Spleen (tissue), 11 donors: ENCODE data around the gene OTP. TPM values are rescaled to one million over a fixed set of nuclear protein-coding genes. Genes with fewer than 3 reads are reported as not detected.

Source experiments
- DNase-seq: peaks from one replicate; pipeline ENCODE4 v3.0.0-alpha.2; 2020
- H3K27ac ChIP-seq, 8 donors: fragments of 200-600 bp; sonication (generic) in 7 of 8; 1 replicate in 4 of 8; 2 replicates in 4 of 8; pipeline versions ENCODE4 v1.5.0 to v1.8.0; 2016 to 2021; ENCODE audit warnings: inconsistent platforms in 4 of 8, mild to moderate bottlenecking in 4 of 8, moderate library complexity in 1 of 8
- H3K27me3 ChIP-seq, 7 donors: fragments of 200-600 bp; sonication (generic) in 6 of 7; replicated peaks in 1 of 7; 1 replicate in 4 of 7; 2 replicates in 3 of 7; pipeline versions ENCODE4 v1.5.0 to v1.8.0; 2016 to 2021; ENCODE audit warnings: inconsistent platforms in 3 of 7, mild to moderate bottlenecking in 1 of 7
- H3K36me3 ChIP-seq, 6 donors: fragments of 200-600 bp; sonication (generic) in 5 of 6; 1 replicate in 4 of 6; 2 replicates in 2 of 6; pipeline versions ENCODE4 v1.5.0 to v1.8.0; 2016 to 2021; ENCODE audit warnings: inconsistent platforms in 2 of 6
- H3K4me1 ChIP-seq, 6 donors: fragments of 200-600 bp; sonication (generic) in 5 of 6; 1 replicate in 3 of 6; 2 replicates in 3 of 6; pipeline versions ENCODE4 v1.5.0 to v1.8.0; 2016 to 2021; ENCODE audit warnings: inconsistent platforms in 3 of 6
- H3K4me3 ChIP-seq, 8 donors: fragments of 200-600 bp; sonication (generic) in 7 of 8; 1 replicate in 4 of 8; 2 replicates in 4 of 8; pipeline versions ENCODE4 v1.5.0 to v1.8.0; 2016 to 2021; ENCODE audit warnings: inconsistent platforms in 4 of 8, mild to moderate bottlenecking in 4 of 8, moderate library complexity in 2 of 8
- H3K9me3 ChIP-seq, 8 donors: fragments of 200-600 bp; sonication (generic) in 7 of 8; 1 replicate in 4 of 8; 2 replicates in 4 of 8; pipeline versions ENCODE4 v1.5.0 to v1.8.0; 2016 to 2021; ENCODE audit warnings: inconsistent platforms in 4 of 8
- CTCF ChIP-seq, 11 experiments: fragments of 200-600 bp in 7 of 11; fragments of 450-650 bp in 4 of 11; sonication (generic) in 4 of 11; IDR thresholded peaks in 8 of 11; conservative IDR thresholded peaks in 3 of 11; 1 replicate in 7 of 11; 2 replicates in 4 of 11; pipeline versions ENCODE4 v1.4.0 to v1.8.0; 2016 to 2021; ENCODE audit warnings: antibody characterized with exemption in 11 of 11, inconsistent platforms in 4 of 11, mild to moderate bottlenecking in 1 of 11
- POLR2A ChIP-seq, 3 donors: fragments of 450-650 bp; IDR thresholded peaks; one replicate each; pipeline ENCODE4 v1.5.1; 2017; ENCODE audit warnings: antibody characterized with exemption in 3 of 3, mild to moderate bottlenecking in 1 of 3
- POLR2AphosphoS5 ChIP-seq, 3 donors: sonication (generic); formaldehyde crosslinking; IDR thresholded peaks; one replicate each; pipeline ENCODE4 v1.5.1; 2017; ENCODE audit warnings: antibody characterized with exemption in 3 of 3
- WGBS, 5 donors: extraction: QIAGEN DNeasy Blood & Tissue Kit in 3 of 5; methylation state at CpG; one replicate each; pipeline versions ENCODE4 v1.1.5 to v1.1.7; 2013 to 2018; 5-methylcytosine and 5-hydroxymethylcytosine counted together
- intact Hi-C: fragments of 100-400 bp; cut with DNase I; formaldehyde crosslinking; loops from one replicate; pipeline ENCODE4 v1.15.0; 2023; ENCODE audit warnings: low total_unique reads
- polyA plus RNA-seq, 3 donors: library from polyadenylated mRNA; stranded (reverse); fragments of 200-250 nt; gene quantifications; one replicate each; pipeline ENCODE4 v1.2.1, GENCODE V29; 2013
- total RNA-seq, 7 donors: library from RNA; depleted of rRNA in 3 of 7; stranded (reverse); fragments of >200 nt in 3 of 7; fragmentation: NEBNext Ultra II Directional in 4 of 7; extraction: Animal tissue kit (Norgen Biotek cat#: 25700) in 4 of 7; gene quantifications; one replicate each; pipeline versions ENCODE4 v1.1.0 to v1.2.1, GENCODE V29; 2016 to 2021
- donor health status: healthy with polysubstance abuse.
- donor health status: DM: no; HTN: no; CAD: no; lungs with moderate emphysema.
- donor health status: DM: no; HTN: no; CAD: no.
- donor health status: Bipolar disorder and iron deficiency.
- donor health status: healthy.
- donor health status: DM: no; HTN: no; CAD: no.
- donor health status: DM: yes; HTN: yes; CAD: no.

OTP gene
- total and polyA plus RNA-seq, 10 donors = not detected

- WGBS, 5 donors = 67 to 84% (median 73%) methylated on average over 7 of the region's 7 CpGs
- peaks cover 0 to 35% (median 0%) of the 10 kb centered on the region in 7 donors for H3K27me3 ChIP-seq
- intact Hi-C loops = no loop called here
Measured at GRCh38 chr5:77663090-77663863, 24.8 kb upstream of the OTP start.

DNA sequence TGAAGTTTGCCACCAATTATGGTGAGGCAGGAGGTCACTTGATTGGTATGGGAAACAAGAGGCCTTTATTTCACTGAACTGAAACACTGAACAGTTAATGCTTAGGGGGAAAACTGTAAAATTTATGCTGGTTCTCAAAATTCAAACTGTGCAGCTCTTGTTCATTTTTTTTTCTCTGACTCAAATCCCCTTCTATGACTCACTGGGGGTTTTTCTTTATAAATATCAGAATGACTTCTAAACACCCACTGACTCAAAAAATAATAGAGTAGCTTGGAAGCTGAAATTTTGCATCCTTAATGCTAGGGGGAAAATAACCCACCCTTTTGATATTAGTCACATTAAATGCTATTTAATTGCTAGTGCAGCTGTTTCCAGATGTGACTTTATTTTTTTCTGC, 24.1 kb upstream of the OTP start:
- H3K27ac ChIP-seq = no peak overlapping the region
- H3K36me3 ChIP-seq = no peaks in the 10 kb centered on the region
- H3K4me3 ChIP-seq = no peak overlapping the region
- DNase-seq = no peak
- no peaks in the 10 kb centered on the region for H3K4me1 ChIP-seq
- H3K9me3 ChIP-seq = no peaks in the 10 kb centered on the region
- no peak for TF ChIP-seq POLR2A (IDR thresholded peaks at IDR 0.05)
- no peak for TF ChIP-seq POLR2AphosphoS5 (IDR thresholded peaks at IDR 0.05)
- TF ChIP-seq CTCF (IDR thresholded peaks at IDR 0.05 in 8 of 11, conservative IDR thresholded peaks at IDR 0.05 in 3 of 11) = no peak
- peaks cover 0 to 28% (median 0%) of the 10 kb centered on the region in 7 donors for H3K27me3 ChIP-seq
- intact Hi-C loops = no loop called here

More at GRCh38 chr5:77663090-77663863, 24.8 kb upstream of the OTP start:
- H3K36me3 ChIP-seq = no peaks in the 10 kb centered on the region
- H3K27ac ChIP-seq = no peak overlapping the region
- no peaks in the 10 kb centered on the region for H3K4me1 ChIP-seq
- DNase-seq = no peak
- TF ChIP-seq POLR2AphosphoS5 (IDR thresholded peaks at IDR 0.05) = no peak
- TF ChIP-seq POLR2A (IDR thresholded peaks at IDR 0.05) = no peak
- TF ChIP-seq CTCF (IDR thresholded peaks at IDR 0.05 in 8 of 11, conservative IDR thresholded peaks at IDR 0.05 in 3 of 11) = no peak
- no peak overlapping the region for H3K4me3 ChIP-seq
- no peaks in the 10 kb centered on the region for H3K9me3 ChIP-seq

- H3K4me3 ChIP-seq = no peak overlapping the region
- H3K4me1 ChIP-seq = no peaks in the 10 kb centered on the region
- intact Hi-C loops = no loop called here
- DNase-seq = no peak
- H3K27ac ChIP-seq = no peak overlapping the region
- no peaks in the 10 kb centered on the region for H3K36me3 ChIP-seq
- H3K9me3 ChIP-seq = peaks cover 0 to 9% (median 0%) of the 10 kb centered on the region in 8 donors
- TF ChIP-seq POLR2AphosphoS5 (IDR thresholded peaks at IDR 0.05) = no peak
- peaks cover 0 to 14% (median 0%) of the 10 kb centered on the region in 7 donors for H3K27me3 ChIP-seq
Measured at GRCh38 chr5:77658662-77659061, 20.1 kb upstream of the OTP start.

DNA sequence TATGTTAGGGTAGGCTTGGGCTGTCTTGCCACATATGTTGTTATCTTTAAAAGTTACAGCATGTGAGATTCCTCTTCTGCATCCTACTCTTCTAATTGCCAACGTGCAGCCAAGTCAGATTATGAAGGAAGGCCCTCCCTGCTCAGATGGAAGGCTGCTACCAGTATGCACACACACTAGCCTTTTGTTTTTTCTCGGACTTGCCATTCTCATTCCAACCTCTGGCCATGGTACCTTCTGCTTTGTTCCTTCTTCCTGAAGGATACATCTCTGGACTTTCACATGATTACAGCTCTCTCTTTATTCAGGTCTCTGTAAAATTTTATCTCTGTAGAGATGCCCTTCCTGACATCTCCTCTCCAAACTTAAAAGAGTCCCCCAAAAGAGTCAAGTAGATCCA, 12.8 kb upstream of the OTP start:
- Histone ChIP-seq H3K27ac (no peak overlapping the region), H3K9me3 (peaks cover 0 to 9% (median 0%) of the 10 kb centered on the region in 8 donors), H3K4me3 (no peak overlapping the region), H3K4me1 (no peaks in the 10 kb centered on the region), H3K27me3 (peaks cover 0 to 45% (median 6%) of the 10 kb centered on the region in 7 donors), H3K36me3 (no peaks in the 10 kb centered on the region)
- TF ChIP-seq POLR2A (IDR thresholded peaks at IDR 0.05) (no peak), CTCF (IDR thresholded peaks at IDR 0.05 in 8 of 11, conservative IDR thresholded peaks at IDR 0.05 in 3 of 11) (no peak), POLR2AphosphoS5 (IDR thresholded peaks at IDR 0.05) (no peak)
- 54 to 58% (median 57%) methylated on average over 2 of the region's 2 CpGs for WGBS, 5 donors
- no peak for DNase-seq
- intact Hi-C loops = no loop called here
